NCI-H460 (cell line): ENCODE results near the gene CNRIP1. TPM values are rescaled to one million over a fixed set of nuclear protein-coding genes. Genes with fewer than 3 reads are reported as not detected.

Source experiments
- DNase-seq: peaks from one replicate; pipeline ENCODE4 v3.0.0-alpha.2; 2016; ENCODE audit warnings: low read depth; ENCODE audit errors: extremely low read depth
- total RNA-seq: library from RNA; depleted of rRNA; stranded (reverse); fragments of >200 nt; shearing (Covaris generic); gene quantifications from 2 replicates; pipeline ENCODE4 v1.2.3, GENCODE V29; 2014; rRNA removed

Gene CNRIP1
- total RNA-seq, 1 experiment from 2014 or later, result 7.3 TPM

- DNase-seq, result no peak
Observed at GRCh38 chr2:68253219-68254068, 66.3 kb downstream of the CNRIP1 start.

GRCh38 chr2:68252400-68253218 lies 67.1 kb downstream of the CNRIP1 start, which contains the start of gene PPP3R1:
PPP3R1 (minus strand) TSS chr2:68252532; CDS start chr2:68252127, 405 bp downstream.
- DNase-seq, result peak; percentile 93

- DNase-seq, result no peak
Observed at GRCh38 chr2:68251855-68252399, 67.8 kb downstream of the CNRIP1 start.

- peak; percentile 81 for DNase-seq
Observed at GRCh38 chr2:68251187-68251854, 68.4 kb downstream of the CNRIP1 start.

GRCh38 chr2:68250652-68251186 lies 69.0 kb downstream of the CNRIP1 start:
- no peak for DNase-seq

GRCh38 chr2:68250196-68250595 lies 69.6 kb downstream of the CNRIP1 start:
- no peak for DNase-seq

GRCh38 chr2:68248806-68249205 lies 70.9 kb downstream of the CNRIP1 start:
- DNase-seq, result no peak

- DNase-seq, result no peak
Observed at GRCh38 chr2:68248361-68248760, 71.4 kb downstream of the CNRIP1 start.

GRCh38 chr2:68246396-68246795 lies 73.4 kb downstream of the CNRIP1 start:
- DNase-seq, result no peak

GRCh38 chr2:68245672-68246071 lies 74.1 kb downstream of the CNRIP1 start:
- no peak for DNase-seq

GRCh38 chr2:68245066-68245465 lies 74.7 kb downstream of the CNRIP1 start:
- DNase-seq, result no peak

- no peak for DNase-seq
Observed at GRCh38 chr2:68244456-68244855, 75.3 kb downstream of the CNRIP1 start.

Other genes with a start within 250 kb of the CNRIP1 start
- gene PNO1, start 162.1 kb downstream of the CNRIP1 start, total RNA-seq, result 59.2 and 61.6 TPM in 2 replicates
- 39.3 and 45.2 TPM in 2 replicates for gene PPP3R1, start 67.4 kb downstream of the CNRIP1 start, total RNA-seq
- gene PLEK, start 45.3 kb upstream of the CNRIP1 start, total RNA-seq, result not detected in 2 replicates
- gene FBXO48, start 147.3 kb upstream of the CNRIP1 start, total RNA-seq, result 0.75 and 1.2 TPM in 2 replicates
- gene APLF, start 147.6 kb upstream of the CNRIP1 start, total RNA-seq, result 0.46 and 1.2 TPM in 2 replicates